Testis (tissue), 3 donors: ENCODE results near the gene MAT2B. TPM values are rescaled to one million over a fixed set of nuclear protein-coding genes. Genes with fewer than 3 reads are reported as not detected.
A peak's percentile ranks its signal among the peaks of the same experiment; 100 is the strongest.

Experiments
- DNase-seq: peaks from one replicate; pipeline ENCODE4 v3.0.0-alpha.2; 2019
- H3K27ac ChIP-seq, 2 donors: fragments of 200-600 bp; sonication (generic); one replicate each; pipeline ENCODE4 v1.5.1; 2019
- H3K27me3 ChIP-seq: fragments of 200-600 bp; sonication (generic); one replicate; pipeline ENCODE4 v1.5.1; 2019
- H3K36me3 ChIP-seq: fragments of 200-600 bp; sonication (generic); one replicate; pipeline ENCODE4 v1.5.1; 2017; ENCODE audit warnings: low read depth; ENCODE audit errors: missing control alignments
- H3K4me1 ChIP-seq: fragments of 200-600 bp; sonication (generic); one replicate; pipeline ENCODE4 v1.5.1; 2019
- H3K4me3 ChIP-seq, 2 donors: fragments of 200-600 bp; sonication (generic); one replicate each; pipeline ENCODE4 v1.5.1; 2017 to 2019
- H3K9me3 ChIP-seq: fragments of 200-600 bp; sonication (generic); one replicate; pipeline ENCODE4 v1.5.1; 2017
- POLR2A ChIP-seq: fragments of 450-650 bp; IDR thresholded peaks from one replicate; pipeline ENCODE4 v1.6.1; 2017; ENCODE audit warnings: antibody characterized with exemption, mild to moderate bottlenecking, moderate library complexity
- WGBS, 2 donors: methylation state at CpG; one replicate each; pipeline ENCODE4 v1.1.5; 2018; 5-methylcytosine and 5-hydroxymethylcytosine counted together
- intact Hi-C: fragments of 100-400 bp; cut with DNase I; formaldehyde crosslinking; loops from one replicate; pipeline ENCODE4 v1.15.1; 2023; ENCODE audit warnings: low total_unique reads
- polyA plus RNA-seq: library from polyadenylated mRNA; stranded (reverse); fragments of 350-450 nt; fragmentation: Illumina TruSeq; extraction: RNeasy Lipid Tissue Mini Kit (QIAGEN cat#74804); gene quantifications from one replicate; pipeline ENCODE4 v1.2.3, GENCODE V29; 2014; ENCODE audit warnings: low read depth, low replicate concordance; ENCODE audit not compliant: insufficient read depth
- total RNA-seq, 2 donors: library from RNA; depleted of rRNA; stranded (reverse); fragments of >200 nt; gene quantifications; one replicate each; pipeline ENCODE4 v1.2.3, GENCODE V29; 2016
- TF ChIP-seq, protein P1 (sequence below), 3 experiments: fragments of 450-650 bp in 2 of 3; fragments of 200-600 bp in 1 of 3; sonication (generic) in 1 of 3; IDR thresholded peaks; one replicate each; pipeline ENCODE4 v1.5.1; 2016 to 2019; ENCODE audit warnings: antibody characterized with exemption in 3 of 3, mild to moderate bottlenecking in 2 of 3, moderate library complexity in 1 of 3

MAT2B gene
- total and polyA plus RNA-seq, 3 donors from 2014 or later = 43.8 to 54.8 (median 54.8) TPM

DNA sequence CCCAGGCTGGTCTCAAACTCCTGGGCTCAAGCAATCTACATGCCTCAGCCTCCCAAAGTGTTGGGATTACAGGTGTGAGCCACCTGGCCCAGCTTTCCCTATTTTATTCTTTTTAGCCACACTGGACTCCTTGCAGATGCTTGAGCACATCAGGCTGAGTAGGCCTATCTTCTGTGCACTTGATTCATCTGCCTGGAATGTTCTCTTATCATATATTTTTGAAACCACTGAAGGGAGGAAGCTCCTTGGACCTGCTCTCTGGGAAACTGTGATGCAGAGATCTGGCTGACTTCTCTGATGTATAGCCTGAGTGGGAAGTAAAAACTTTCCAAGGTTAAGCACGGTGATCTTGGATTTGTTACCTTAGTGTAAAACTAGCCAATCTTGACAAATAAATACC is 6.5 kb upstream of the MAT2B start:
- WGBS, 2 donors = 84 to 86% methylated on average over 1 of the region's 1 CpG
- H3K4me3 ChIP-seq = no peak overlapping the region
- no peaks in the 10 kb centered on the region for H3K9me3 ChIP-seq
- H3K36me3 ChIP-seq = no peaks in the 10 kb centered on the region
- no peaks in the 10 kb centered on the region for H3K4me1 ChIP-seq
- no peaks in the 10 kb centered on the region for H3K27me3 ChIP-seq
- intact Hi-C loops = no loop called here
- no peak for DNase-seq
- no peak overlapping the region for H3K27ac ChIP-seq
- no peak for TF ChIP-seq POLR2A
- TF ChIP-seq, protein P1, sequence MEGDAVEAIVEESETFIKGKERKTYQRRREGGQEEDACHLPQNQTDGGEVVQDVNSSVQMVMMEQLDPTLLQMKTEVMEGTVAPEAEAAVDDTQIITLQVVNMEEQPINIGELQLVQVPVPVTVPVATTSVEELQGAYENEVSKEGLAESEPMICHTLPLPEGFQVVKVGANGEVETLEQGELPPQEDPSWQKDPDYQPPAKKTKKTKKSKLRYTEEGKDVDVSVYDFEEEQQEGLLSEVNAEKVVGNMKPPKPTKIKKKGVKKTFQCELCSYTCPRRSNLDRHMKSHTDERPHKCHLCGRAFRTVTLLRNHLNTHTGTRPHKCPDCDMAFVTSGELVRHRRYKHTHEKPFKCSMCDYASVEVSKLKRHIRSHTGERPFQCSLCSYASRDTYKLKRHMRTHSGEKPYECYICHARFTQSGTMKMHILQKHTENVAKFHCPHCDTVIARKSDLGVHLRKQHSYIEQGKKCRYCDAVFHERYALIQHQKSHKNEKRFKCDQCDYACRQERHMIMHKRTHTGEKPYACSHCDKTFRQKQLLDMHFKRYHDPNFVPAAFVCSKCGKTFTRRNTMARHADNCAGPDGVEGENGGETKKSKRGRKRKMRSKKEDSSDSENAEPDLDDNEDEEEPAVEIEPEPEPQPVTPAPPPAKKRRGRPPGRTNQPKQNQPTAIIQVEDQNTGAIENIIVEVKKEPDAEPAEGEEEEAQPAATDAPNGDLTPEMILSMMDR (IDR thresholded peaks at IDR 0.05) = no peak

DNA sequence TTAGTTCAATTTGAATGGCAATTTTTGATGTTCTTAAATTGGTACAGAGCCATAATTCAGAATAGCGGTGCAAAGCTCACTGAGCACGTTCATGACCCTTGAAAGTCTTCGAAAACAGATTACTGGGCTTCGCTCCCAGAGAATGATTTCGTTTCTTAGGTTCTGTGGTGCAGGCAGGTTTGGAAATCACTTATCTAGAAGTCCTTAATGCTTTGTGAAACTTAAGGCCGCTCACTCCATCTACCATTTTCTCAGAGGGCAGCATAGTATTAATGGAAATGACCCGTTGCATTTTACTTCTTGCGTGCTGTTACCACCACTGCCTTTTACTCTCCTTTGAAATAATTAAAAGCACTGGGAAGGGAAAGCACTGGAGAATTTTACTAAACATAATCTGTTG is 2.9 kb upstream of the MAT2B start:
- peak overlapping the region; percentile 84 to 85 for H3K4me3 ChIP-seq
- H3K27me3 ChIP-seq = no peaks in the 10 kb centered on the region
- no peaks in the 10 kb centered on the region for H3K36me3 ChIP-seq
- intact Hi-C loops = loop anchor here (10.0 kb wide), 1 partner anchor 48 kb away; no protein-coding TSS in a partner anchor
- no peak for DNase-seq
- H3K9me3 ChIP-seq = no peaks in the 10 kb centered on the region
- H3K4me1 ChIP-seq = peaks cover 9% of the 10 kb centered on the region
- TF ChIP-seq POLR2A = no peak
- TF ChIP-seq, protein P1 (IDR thresholded peaks at IDR 0.05) = no peak
- H3K27ac ChIP-seq = peak overlapping the region in 1 of 2 donors; percentile 98
- WGBS, 2 donors = 25 to 31% methylated on average over 8 of the region's 8 CpGs

DNA sequence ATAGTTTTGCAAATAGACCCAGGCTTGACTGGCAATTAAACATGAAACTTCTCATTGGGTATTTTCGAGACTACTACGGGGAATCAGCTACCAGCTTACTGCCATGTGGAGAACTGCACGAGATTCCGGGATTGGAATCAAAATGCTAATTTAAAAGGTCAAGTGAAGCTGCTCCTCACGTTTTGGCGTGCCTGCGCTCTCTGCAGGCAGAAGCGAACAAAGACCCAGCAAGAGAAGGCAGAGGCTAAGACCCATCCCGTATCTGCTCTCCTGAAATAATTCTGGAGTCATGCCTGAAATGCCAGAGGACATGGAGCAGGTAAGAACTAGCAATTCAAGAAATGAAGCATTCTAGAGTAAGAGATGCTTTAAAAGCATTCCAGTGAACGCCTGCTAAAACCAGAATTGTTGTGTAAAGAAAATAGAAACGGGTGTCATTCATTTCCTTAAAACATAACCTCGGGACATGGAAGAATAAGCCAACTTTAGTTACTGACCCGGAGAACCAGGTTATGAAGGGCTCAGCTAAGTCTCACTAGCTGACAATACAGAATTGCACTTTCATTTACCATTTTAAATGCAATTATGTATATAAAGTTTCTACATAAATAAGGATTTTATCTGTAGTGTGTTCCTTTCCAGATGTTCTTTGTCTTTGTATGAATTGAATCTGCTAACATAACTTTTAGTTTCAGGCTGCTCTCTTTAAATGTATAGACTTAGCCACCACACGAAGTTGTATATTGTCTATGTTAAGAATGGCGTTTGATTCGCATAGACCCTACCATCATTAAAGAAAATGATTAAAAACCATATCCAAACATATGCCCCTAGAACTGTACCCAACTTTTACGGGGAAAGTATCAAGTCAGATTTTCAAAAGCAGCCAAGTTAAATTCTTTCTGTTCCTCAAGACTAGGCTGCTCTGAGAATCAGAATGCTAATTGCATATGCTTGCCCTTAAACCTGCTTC is 2.0 kb upstream of the MAT2B start:
- TF ChIP-seq, protein P1 (IDR thresholded peaks at IDR 0.05) = no peak
- TF ChIP-seq POLR2A = no peak
- WGBS, 2 donors = 1% methylated on average over 17 of the region's 17 CpGs
- intact Hi-C loops = loop anchor here (10.0 kb wide), 1 partner anchor 49 kb away; no protein-coding TSS in a partner anchor

DNA sequence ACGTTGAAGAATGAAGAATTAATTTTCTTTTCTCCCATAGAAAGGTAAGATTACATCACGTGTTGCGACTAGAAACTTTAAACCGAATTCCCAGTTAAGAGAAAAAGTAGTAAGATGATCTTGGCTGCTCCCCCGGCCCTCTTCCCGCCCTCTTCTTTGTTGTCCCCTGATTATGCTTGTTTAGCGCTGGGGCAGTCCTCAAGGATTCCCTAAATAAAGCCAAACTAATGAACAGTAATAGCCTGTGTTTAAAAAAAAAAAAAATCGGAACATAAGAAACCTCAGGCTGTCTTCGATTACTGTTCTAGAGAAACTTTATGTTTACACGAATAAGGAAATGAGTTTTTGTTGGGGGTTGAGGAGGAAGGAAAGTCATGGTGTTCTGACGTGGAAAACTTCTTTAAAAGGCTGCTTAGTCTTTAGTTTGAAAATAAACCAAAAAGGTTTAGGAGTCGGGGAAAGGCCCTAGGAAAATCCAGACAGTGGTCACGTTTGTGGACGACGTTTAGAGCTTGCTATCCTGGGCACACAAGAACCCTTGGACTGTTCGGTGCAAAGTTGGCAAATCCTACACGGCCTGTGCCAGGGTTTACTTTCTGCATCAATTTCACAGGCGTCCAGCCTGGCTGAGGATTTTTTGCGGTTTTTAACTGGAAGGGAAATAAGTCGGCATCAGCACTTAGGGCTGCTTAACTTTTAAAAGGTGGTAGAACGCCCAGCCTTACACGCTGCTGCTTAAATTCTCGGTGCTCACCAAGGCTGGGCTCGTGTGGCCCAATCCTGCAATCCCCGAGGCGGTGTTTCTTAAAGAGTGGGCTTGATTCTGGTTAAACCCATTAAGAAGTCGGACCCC is 1.1 kb upstream of the MAT2B start:
- Histone ChIP-seq H3K27me3 (no peaks in the 10 kb centered on the region), H3K9me3 (no peaks in the 10 kb centered on the region), H3K27ac (peak overlapping the region; percentile 94 to 98), H3K4me3 (peak overlapping the region; percentile 84 to 85), H3K36me3 (no peaks in the 10 kb centered on the region), H3K4me1 (peaks cover 24% of the 10 kb centered on the region)
- DNase-seq = peak; percentile 64
- TF ChIP-seq, protein P1 (IDR thresholded peaks at IDR 0.05) = no peak
- TF ChIP-seq POLR2A = no peak
- intact Hi-C loops = loop anchor here (10.0 kb wide), 1 partner anchor 50 kb away; no protein-coding TSS in a partner anchor
- 0 to 1% methylated on average over 26 to 27 of the region's 27 CpGs for WGBS, 2 donors

More for the DNA sequence above, 2.0 kb upstream of the MAT2B start:
- Histone ChIP-seq H3K27me3 (no peaks in the 10 kb centered on the region), H3K9me3 (no peaks in the 10 kb centered on the region), H3K4me1 (peaks cover 17% of the 10 kb centered on the region), H3K4me3 (peak overlapping the region; percentile 84 to 85), H3K36me3 (no peaks in the 10 kb centered on the region), H3K27ac (peak overlapping the region; percentile 94 to 98)
- peak; percentile 77 for DNase-seq
